HG03045 (cell line): ENCODE measurements around the gene ATXN1L.
"Not testable (repeated sequence)": the region's sequence is repeated elsewhere in the genome, so short reads cannot be mapped to it uniquely, and the experiment has no call there.

ENCODE experiments used
- ATAC-seq: cut with Tn5 transposase; IDR thresholded peaks from one replicate; pipeline ENCODE4 v1.9.1; 2021; ENCODE audit warnings: mild to moderate bottlenecking, moderate library complexity; ENCODE audit not compliant: unreplicated experiment

Gene ATXN1L, protein sequence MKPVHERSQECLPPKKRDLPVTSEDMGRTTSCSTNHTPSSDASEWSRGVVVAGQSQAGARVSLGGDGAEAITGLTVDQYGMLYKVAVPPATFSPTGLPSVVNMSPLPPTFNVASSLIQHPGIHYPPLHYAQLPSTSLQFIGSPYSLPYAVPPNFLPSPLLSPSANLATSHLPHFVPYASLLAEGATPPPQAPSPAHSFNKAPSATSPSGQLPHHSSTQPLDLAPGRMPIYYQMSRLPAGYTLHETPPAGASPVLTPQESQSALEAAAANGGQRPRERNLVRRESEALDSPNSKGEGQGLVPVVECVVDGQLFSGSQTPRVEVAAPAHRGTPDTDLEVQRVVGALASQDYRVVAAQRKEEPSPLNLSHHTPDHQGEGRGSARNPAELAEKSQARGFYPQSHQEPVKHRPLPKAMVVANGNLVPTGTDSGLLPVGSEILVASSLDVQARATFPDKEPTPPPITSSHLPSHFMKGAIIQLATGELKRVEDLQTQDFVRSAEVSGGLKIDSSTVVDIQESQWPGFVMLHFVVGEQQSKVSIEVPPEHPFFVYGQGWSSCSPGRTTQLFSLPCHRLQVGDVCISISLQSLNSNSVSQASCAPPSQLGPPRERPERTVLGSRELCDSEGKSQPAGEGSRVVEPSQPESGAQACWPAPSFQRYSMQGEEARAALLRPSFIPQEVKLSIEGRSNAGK

GRCh38 chr16:71845639-71846430 lies at the start of gene ATXN1L:
Gene ATXN1L, plus strand, starts transcription at chr16:71845976. Its CDS starts 3,765 bp downstream, at chr16:71849741.
- peak; percentile 74 for ATAC-seq

- no peak for ATAC-seq
These were observed 49.2 kb upstream of the ATXN1L start for GRCh38 chr16:71796501-71797097.

- no peak for ATAC-seq
These were observed 42.5 kb upstream of the ATXN1L start for GRCh38 chr16:71803305-71803690.

DNA sequence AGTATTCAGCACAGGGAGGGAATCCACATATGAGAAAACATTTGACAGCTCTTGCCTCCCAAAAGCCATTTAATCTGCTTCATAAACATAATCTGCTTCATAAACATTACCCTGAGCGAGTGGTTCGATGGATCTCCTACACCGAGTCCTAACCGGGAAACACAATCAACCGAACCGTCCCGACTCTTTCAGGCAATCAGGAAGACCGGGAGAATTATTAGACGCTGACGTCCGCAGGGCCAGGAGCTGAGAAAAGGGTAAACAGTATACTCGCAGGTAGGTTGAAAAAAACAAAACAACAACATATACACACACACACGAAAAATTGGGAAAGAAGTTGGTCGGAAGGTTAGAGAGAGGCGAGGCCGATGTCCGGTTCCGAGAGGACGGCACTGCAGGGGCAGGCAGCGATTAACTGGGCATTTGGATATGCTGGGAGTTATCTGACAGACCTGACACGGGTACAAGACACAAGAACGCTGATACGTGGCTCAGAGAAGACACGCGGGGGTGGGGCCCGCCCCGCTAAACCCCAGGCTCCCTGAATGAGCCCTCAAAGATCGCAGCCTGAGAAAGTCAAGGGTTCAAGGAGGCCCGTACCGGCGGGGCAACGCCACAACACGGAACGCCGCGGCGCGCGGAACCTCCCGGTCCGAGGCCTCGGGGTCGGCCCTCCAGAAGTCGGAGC lies 37.7 kb upstream of the ATXN1L start:
- peak; percentile 41 for ATAC-seq

GRCh38 chr16:71808593-71809459 lies 37.0 kb upstream of the ATXN1L start, which contains the start of gene AP1G1:
Gene AP1G1, minus strand, starts transcription at chr16:71808834. Its CDS starts 19,355 bp downstream, at chr16:71789479.
- peak; percentile 78 for ATAC-seq

- ATAC-seq: not testable (repeated sequence)
These were observed 35.6 kb upstream of the ATXN1L start for GRCh38 chr16:71810155-71810530.

DNA sequence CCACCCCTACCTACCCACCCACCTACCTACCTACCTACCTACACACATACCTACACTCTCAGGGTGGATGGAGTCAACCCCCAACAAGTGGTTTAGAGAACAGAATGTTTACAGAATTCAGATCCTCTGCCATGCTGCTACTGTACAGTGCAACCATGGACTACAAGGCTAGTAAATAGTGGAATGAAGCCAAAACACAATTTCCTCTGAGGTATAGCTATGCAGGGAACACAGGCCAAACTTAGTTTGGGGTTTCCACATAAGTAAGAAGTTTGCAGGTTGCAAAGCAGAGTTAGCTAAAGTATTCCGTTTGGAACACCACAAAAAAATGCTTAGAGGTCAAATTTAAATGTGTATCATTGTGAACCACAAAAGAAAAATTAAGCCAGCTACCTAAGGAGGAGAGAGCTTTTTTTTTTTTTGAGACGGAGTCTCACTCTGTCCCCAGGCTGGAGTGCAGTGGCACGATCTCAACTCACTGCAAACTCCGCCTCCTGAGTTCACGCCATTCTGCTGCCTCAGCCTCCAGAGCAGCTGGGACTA lies 34.4 kb upstream of the ATXN1L start:
- no peak for ATAC-seq

DNA sequence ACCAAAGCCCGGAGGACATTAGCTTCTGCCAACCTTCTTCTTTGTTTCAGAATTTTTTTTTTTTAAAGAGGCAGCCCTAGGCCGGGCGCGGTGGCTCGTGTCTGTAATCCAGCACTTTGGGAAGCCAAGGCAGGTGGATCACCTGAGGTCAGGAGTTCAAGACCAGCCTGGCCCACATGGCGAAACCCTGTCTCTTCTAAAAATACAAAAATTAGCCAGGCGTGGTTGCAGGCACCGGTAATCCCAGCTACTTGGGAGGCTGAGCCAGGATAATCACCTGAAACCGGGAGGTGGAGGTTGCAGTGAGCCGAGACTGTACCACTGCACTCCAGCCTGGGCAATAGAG lies 28.6 kb upstream of the ATXN1L start:
- peak; percentile 6 for ATAC-seq

DNA sequence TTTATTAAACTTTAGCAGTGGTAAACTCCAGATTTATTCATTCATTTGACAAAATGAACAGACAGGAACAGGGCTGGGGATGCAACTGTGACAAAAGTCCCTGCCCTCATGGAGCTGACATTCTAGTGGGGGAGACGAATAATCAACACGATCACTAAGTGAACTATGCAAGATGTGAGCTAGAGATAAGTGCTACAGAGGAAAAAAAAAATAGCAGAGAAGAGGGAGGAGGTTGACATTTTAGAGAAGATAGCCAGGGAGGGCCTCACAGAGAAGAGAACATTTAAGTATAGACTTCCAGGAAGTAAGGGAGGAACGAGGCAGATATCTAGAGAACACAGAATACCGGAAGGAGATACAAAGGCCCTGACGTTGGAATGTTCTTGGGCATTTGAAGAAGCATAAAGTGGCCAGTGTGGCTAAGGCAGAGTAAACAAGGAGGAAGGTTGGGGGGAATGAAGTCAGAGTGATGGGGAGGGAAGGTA lies 19.2 kb upstream of the ATXN1L start:
- no peak for ATAC-seq

- no peak for ATAC-seq
These were observed 15.4 kb upstream of the ATXN1L start for GRCh38 chr16:71830359-71830758.

GRCh38 chr16:71831698-71832097 lies 14.1 kb upstream of the ATXN1L start:
- ATAC-seq: not testable (repeated sequence)

DNA sequence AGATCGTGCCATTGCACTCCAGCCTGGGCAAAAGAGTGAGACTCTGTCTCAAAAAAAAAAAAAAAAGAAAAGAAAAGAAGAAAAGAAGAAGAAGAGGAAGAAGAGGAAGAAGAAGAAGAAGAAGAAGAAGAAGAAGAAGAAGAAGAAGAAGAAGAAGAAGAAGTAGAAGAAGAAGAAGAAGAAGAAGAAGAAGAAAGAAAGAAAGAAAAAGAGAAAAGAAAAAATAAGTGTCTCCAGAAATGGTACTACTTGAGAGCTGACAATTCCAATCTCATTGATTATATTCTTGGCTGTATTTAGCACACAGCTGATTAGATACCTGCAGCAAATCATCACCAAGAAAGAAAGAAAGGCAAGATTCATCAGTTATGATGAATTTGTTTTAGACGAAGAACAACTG lies 13.7 kb upstream of the ATXN1L start:
- ATAC-seq: not testable (repeated sequence)

- ATAC-seq: no peak
These were observed 11.5 kb upstream of the ATXN1L start for GRCh38 chr16:71834291-71834690.

GRCh38 chr16:71837150-71837549 lies 8.6 kb upstream of the ATXN1L start:
- ATAC-seq: no peak

DNA sequence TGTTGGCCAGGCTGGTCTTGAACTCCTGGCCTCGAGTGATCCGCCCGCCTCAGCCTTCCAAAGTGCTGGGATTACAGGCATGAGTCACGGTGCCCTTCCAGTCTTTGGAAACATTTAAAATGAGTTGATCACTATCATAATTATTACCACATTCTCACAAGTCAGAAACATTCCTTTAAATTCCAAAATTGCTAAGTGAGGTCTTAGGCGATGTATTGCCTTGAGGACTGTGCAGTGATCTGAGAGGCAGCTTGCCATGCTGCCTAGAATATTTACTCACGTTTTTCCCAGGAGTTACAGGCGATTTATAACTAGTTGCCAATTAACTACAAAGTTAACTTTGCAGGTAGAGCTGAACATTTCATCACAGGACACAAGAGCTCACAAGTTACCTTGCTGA lies 5.7 kb upstream of the ATXN1L start:
- ATAC-seq: no peak

DNA sequence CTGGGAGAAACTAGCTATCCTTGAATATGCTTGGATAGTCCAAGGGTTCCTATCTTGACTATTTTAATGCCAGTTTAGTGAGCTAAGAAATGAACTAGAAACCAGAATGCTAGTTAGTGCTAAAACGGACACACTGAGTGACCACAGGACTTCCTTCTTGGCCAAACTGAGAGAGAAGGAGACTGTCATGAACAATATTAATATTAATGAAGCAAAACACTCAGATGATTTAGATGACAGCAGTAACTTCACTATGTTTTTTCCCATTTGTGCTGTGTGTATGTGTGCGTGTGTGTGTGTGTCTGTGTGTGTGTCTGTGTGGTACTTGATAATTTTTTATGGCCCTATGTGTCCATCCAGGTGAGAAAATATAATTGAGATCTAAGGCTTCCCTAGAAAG lies 2.2 kb upstream of the ATXN1L start:
- ATAC-seq: no peak

GRCh38 chr16:71846431-71846830 lies 655 bp downstream of the ATXN1L start:
- peak; percentile 16 for ATAC-seq

GRCh38 chr16:71847096-71847495 lies 1.3 kb downstream of the ATXN1L start:
- no peak for ATAC-seq

- no peak for ATAC-seq
These were observed 2.8 kb downstream of the ATXN1L start for GRCh38 chr16:71848622-71849021.
